ENCODE measurements around the gene PLEK.

DNA sequence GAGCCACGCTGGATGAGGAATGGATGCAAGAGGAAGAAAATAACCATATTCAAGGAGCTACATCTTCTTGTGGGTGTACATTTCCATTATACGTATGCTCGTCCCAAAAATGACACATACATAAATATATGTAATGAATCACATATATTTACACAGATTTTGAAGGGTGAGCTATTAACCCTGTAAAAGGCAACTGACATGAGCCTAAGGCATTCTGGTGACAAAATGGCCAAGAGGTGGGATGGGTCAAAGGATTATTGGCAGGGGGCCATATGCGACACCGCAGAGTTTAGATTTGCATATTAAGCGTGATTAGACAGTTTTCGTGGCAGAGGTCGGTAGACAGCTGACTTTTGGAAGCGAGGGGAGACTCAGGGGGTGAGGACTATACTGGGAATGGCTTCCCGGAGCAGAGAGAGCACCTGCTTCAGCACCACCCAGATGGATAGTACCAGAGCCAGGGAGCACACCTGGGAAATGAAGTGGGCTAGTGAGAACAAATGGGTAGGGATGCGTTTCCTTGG, 44.9 kb upstream of the PLEK start:
- TF ChIP-seq POLR2A (IDR thresholded peaks at IDR 0.05) = no peak
- TF ChIP-seq POLR2AphosphoS5 (IDR thresholded peaks at IDR 0.05) = no peak
- TF ChIP-seq, protein P1, sequence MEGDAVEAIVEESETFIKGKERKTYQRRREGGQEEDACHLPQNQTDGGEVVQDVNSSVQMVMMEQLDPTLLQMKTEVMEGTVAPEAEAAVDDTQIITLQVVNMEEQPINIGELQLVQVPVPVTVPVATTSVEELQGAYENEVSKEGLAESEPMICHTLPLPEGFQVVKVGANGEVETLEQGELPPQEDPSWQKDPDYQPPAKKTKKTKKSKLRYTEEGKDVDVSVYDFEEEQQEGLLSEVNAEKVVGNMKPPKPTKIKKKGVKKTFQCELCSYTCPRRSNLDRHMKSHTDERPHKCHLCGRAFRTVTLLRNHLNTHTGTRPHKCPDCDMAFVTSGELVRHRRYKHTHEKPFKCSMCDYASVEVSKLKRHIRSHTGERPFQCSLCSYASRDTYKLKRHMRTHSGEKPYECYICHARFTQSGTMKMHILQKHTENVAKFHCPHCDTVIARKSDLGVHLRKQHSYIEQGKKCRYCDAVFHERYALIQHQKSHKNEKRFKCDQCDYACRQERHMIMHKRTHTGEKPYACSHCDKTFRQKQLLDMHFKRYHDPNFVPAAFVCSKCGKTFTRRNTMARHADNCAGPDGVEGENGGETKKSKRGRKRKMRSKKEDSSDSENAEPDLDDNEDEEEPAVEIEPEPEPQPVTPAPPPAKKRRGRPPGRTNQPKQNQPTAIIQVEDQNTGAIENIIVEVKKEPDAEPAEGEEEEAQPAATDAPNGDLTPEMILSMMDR (IDR thresholded peaks at IDR 0.05) = no peak

Data from transverse colon (tissue), 4 donors.